Forelimb muscle (tissue), 1 donor: ENCODE measurements around the gene TGFB3. TPM values are rescaled to one million over a fixed set of nuclear protein-coding genes. Genes with fewer than 3 reads are reported as not detected.

Source experiments
- polyA plus RNA-seq: library from polyadenylated mRNA; unstranded; fragments of 120-200 nt; gene quantifications from one replicate; pipeline ENCODE4 v1.2.1, GENCODE V29; 2013; ENCODE audit not compliant: insufficient read length

The TGFB3 gene
- polyA plus RNA-seq, 1 donor: 104 TPM

Other genes with a start within 250 kb of the TGFB3 start
- gene IFT43, start 3.8 kb upstream of the TGFB3 start, polyA plus RNA-seq: 23.4 TPM
- gene GPATCH2L, start 169.9 kb upstream of the TGFB3 start, polyA plus RNA-seq: 20.8 TPM